ENCODE measurements around the gene CA5A. TPM values are rescaled to one million over a fixed set of nuclear protein-coding genes. Genes with fewer than 3 reads are reported as not detected.

CA5A gene
- polyA plus RNA-seq, 2 of the 4 experiments (the other 2 are of a cell fraction) = not detected

GRCh38 chr16:87841340-87842208 lies 94.8 kb downstream of the CA5A start:
- ChIA-PET CTCF (interaction anchor here (0.7 to 30.2 kb wide), 5 partner anchors 8 to 61 kb away, joined by 3 to 417 read pairs (median 18); no protein-coding TSS in a partner anchor), POLR2A (no interaction called here)
- H3K9me3 ChIP-seq = no peaks in the 10 kb centered on the region
- FAIRE-seq (no peak), ATAC-seq (no peak), DNase-seq (ENCODE audit: low read depth in 1 of 2, low spot score in 1 of 2) (no peak)
- H3K4me3 ChIP-seq = no peak overlapping the region
- 78% methylated on average over 18 of the region's 22 CpGs for WGBS (ENCODE audit: missing lambda C conversion rate)
- H3K27ac ChIP-seq = peak overlapping the region; percentile 97 to 99
- TF ChIP-seq JUN (IDR thresholded peaks at IDR 0.05) (peak in 1 of 2 experiments; percentile 8; a peak in 1 of 5 replicates), CEBPB (IDR thresholded peaks at IDR 0.05) (no peak), HOXB5 (CRISPR knock-in tag; IDR thresholded peaks at IDR 0.05) (no peak), HEYL (CRISPR knock-in tag; IDR thresholded peaks at IDR 0.05) (no peak), FOXS1 (CRISPR knock-in tag; IDR thresholded peaks at IDR 0.05) (no peak), TP53 (CRISPR knock-in tag; IDR thresholded peaks at IDR 0.05) (0 out of 2 replicates have a peak, but pooled peaks have one; percentile 4), RNF2 (IDR thresholded peaks at IDR 0.05; ENCODE audit: borderline replicate concordance, low read depth) (no peak)
- TF ChIP-seq, protein P1, sequence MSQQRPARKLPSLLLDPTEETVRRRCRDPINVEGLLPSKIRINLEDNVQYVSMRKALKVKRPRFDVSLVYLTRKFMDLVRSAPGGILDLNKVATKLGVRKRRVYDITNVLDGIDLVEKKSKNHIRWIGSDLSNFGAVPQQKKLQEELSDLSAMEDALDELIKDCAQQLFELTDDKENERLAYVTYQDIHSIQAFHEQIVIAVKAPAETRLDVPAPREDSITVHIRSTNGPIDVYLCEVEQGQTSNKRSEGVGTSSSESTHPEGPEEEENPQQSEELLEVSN (IDR thresholded peaks at IDR 0.05; ENCODE audit: borderline replicate concordance, low read depth) = no peak
- TF ChIP-seq, protein P2, sequence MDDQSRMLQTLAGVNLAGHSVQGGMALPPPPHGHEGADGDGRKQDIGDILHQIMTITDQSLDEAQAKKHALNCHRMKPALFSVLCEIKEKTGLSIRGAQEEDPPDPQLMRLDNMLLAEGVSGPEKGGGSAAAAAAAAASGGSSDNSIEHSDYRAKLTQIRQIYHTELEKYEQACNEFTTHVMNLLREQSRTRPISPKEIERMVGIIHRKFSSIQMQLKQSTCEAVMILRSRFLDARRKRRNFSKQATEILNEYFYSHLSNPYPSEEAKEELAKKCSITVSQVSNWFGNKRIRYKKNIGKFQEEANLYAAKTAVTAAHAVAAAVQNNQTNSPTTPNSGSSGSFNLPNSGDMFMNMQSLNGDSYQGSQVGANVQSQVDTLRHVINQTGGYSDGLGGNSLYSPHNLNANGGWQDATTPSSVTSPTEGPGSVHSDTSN (IDR thresholded peaks at IDR 0.05) = no peak
- TF ChIP-seq, protein P3, sequence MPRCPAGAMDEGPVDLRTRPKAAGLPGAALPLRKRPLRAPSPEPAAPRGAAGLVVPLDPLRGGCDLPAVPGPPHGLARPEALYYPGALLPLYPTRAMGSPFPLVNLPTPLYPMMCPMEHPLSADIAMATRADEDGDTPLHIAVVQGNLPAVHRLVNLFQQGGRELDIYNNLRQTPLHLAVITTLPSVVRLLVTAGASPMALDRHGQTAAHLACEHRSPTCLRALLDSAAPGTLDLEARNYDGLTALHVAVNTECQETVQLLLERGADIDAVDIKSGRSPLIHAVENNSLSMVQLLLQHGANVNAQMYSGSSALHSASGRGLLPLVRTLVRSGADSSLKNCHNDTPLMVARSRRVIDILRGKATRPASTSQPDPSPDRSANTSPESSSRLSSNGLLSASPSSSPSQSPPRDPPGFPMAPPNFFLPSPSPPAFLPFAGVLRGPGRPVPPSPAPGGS (IDR thresholded peaks at IDR 0.05) = no peak
- H3K4me2 ChIP-seq = peak overlapping the region; percentile 79
- H3K4me1 ChIP-seq = peaks cover 100% of the 10 kb centered on the region

GRCh38 chr16:87840271-87840978 lies 95.9 kb downstream of the CA5A start:
- CTCF ChIA-PET = interaction anchor here (1.1 to 30.2 kb wide), 6 partner anchors 9 to 204 kb away, joined by 3 to 417 read pairs (median 10); no protein-coding TSS in a partner anchor
- Histone ChIP-seq H3K27ac (peak overlapping the region; percentile 97 to 99), H3K9me3 (no peaks in the 10 kb centered on the region), H3K4me1 (peaks cover 100% of the 10 kb centered on the region), H3K4me3 (0 out of 3 replicates have a peak overlapping the region, but pooled peaks have one; percentile 13), H3K4me2 (peak overlapping the region; percentile 79)
- DNase-seq (ENCODE audit: low read depth in 1 of 2, low spot score in 1 of 2) = no peak
- no peak for TF ChIP-seq CHD4 (IDR thresholded peaks at IDR 0.05; ENCODE audit: borderline replicate concordance)
- TF ChIP-seq CHD2 (IDR thresholded peaks at IDR 0.05; ENCODE audit: low read length, partially characterized antibody) = no peak
- TF ChIP-seq HOXB5 (CRISPR knock-in tag; IDR thresholded peaks at IDR 0.05) = no peak
- TF ChIP-seq ZSCAN20 (CRISPR knock-in tag; IDR thresholded peaks at IDR 0.05) = no peak
- TF ChIP-seq ZNF302 (CRISPR knock-in tag; IDR thresholded peaks at IDR 0.05) = no peak
- no peak for TF ChIP-seq KDM1A (IDR thresholded peaks at IDR 0.05; ENCODE audit: low read depth)
- no peak for TF ChIP-seq MAZ (IDR thresholded peaks at IDR 0.05; ENCODE audit: borderline replicate concordance, low read depth, low read length)
- TF ChIP-seq POLR2AphosphoS2 (conservative IDR thresholded peaks at IDR 0.05; ENCODE audit: low read length) = no peak
- no peak for TF ChIP-seq ELK1 (IDR thresholded peaks at IDR 0.05; ENCODE audit: low read depth, low read length)
- no peak for TF ChIP-seq SMC3 (IDR thresholded peaks at IDR 0.05)
- peak in 1 of 2 experiments; percentile 38; a peak in 4 of 5 replicates for TF ChIP-seq JUN (IDR thresholded peaks at IDR 0.05)
- TF ChIP-seq GATA3 (IDR thresholded peaks at IDR 0.05; ENCODE audit: borderline replicate concordance) = no peak
- TF ChIP-seq ESRRA (IDR thresholded peaks at IDR 0.05; ENCODE audit: borderline replicate concordance, low read length) = no peak
- no peak for TF ChIP-seq HOXA7 (CRISPR knock-in tag; IDR thresholded peaks at IDR 0.05)
- TF ChIP-seq MAX (IDR thresholded peaks at IDR 0.05) = 0 out of 2 replicates have a peak, but pooled peaks have one; percentile 6
- TF ChIP-seq FOSB (CRISPR knock-in tag; IDR thresholded peaks at IDR 0.05) = no peak
- POLR2A ChIA-PET = interaction anchor here (1.1 kb wide), 1 partner anchor 11 kb away, joined by 3 read pairs; no protein-coding TSS in a partner anchor
- 76% methylated on average over 27 of the region's 29 CpGs for WGBS (ENCODE audit: missing lambda C conversion rate)
- FAIRE-seq = no peak
- ATAC-seq = no peak

Measured in A549 (cell line).